Measurements from ENCODE around the gene ADAMTS13. TPM values are rescaled to one million over a fixed set of nuclear protein-coding genes. Genes with fewer than 3 reads are reported as not detected.

ADAMTS13 gene
- total RNA-seq, 1 donor from 2014 or later = 2.4 TPM

- no peak for DNase-seq (ENCODE audit: low spot score)
- H4K20me1 ChIP-seq (ENCODE audit: low read depth) = peaks cover 13% of the 10 kb centered on the region
- H3K9me3 Mint-ChIP-seq = no peaks in the 10 kb centered on the region
- no peaks in the 10 kb centered on the region for H3K9me3 ChIP-seq (ENCODE audit: low read depth)
- peak overlapping the region; percentile 20 for H3K9ac ChIP-seq
- TF ChIP-seq EZH2 (IDR thresholded peaks at IDR 0.05) = no peak
- H3K4me3 Mint-ChIP-seq = peak overlapping the region; percentile 43
- no peaks in the 10 kb centered on the region for H3K4me1 Mint-ChIP-seq
- no peak overlapping the region for H3K4me3 ChIP-seq
- no peaks in the 10 kb centered on the region for H3K4me1 ChIP-seq
- no peak overlapping the region for H2AFZ ChIP-seq (replicated peaks)
- H3F3A ChIP-seq (ENCODE audit: low read depth) = peaks cover 3% of the 10 kb centered on the region
- peak overlapping the region; percentile 89 for H3K27ac Mint-ChIP-seq
- H3K79me2 ChIP-seq (ENCODE audit: low read depth) = no peaks in the 10 kb centered on the region
- no peak overlapping the region for H3K27ac ChIP-seq
- peaks cover 6% of the 10 kb centered on the region for H3K27me3 Mint-ChIP-seq (ENCODE audit: insufficient read depth, low read depth)
- peaks cover 2% of the 10 kb centered on the region for H3K36me3 Mint-ChIP-seq
- H3K27me3 ChIP-seq = no peaks in the 10 kb centered on the region
- no peak overlapping the region for H3K4me2 ChIP-seq
- no peaks in the 10 kb centered on the region for H3K36me3 ChIP-seq
Measured at GRCh38 chr9:133470427-133470924, 48.3 kb downstream of the ADAMTS13 start.

DNA sequence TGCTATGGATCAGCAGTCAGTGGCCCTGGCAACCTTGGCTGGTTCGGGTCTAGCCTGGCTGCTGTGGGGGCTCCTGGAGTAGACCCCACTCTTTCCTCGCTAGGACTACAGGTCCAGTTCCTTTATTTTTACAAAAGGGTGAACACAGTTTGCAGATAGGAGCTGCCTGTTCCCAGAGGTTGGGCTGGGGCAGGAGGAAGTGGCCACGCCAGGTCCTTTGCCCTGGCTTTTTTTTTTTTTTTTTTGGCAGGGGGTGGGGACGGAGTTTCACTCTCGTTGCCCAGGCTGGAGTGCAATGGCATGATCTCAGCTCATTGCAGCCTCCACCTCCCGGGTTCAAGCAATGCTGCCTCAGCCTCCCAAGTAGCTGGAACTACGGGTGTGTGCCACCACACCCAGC, 48.8 kb downstream of the ADAMTS13 start:
- Histone ChIP-seq H3K9ac (no peak overlapping the region), H3K27me3 (no peaks in the 10 kb centered on the region), H3K36me3 (no peaks in the 10 kb centered on the region), H4K20me1 (ENCODE audit: low read depth) (peaks cover 13% of the 10 kb centered on the region), H3K4me2 (no peak overlapping the region), H3K9me3 (ENCODE audit: low read depth) (no peaks in the 10 kb centered on the region), H3K27ac (no peak overlapping the region), H2AFZ (replicated peaks) (no peak overlapping the region), H3K79me2 (ENCODE audit: low read depth) (no peaks in the 10 kb centered on the region), H3K4me3 (no peak overlapping the region), H3K4me1 (no peaks in the 10 kb centered on the region), H3F3A (ENCODE audit: low read depth) (peaks cover 3% of the 10 kb centered on the region)
- Mint-ChIP-seq H3K4me3 (no peak overlapping the region), H3K27ac (no peak overlapping the region), H3K27me3 (ENCODE audit: insufficient read depth, low read depth) (peaks cover 8% of the 10 kb centered on the region), H3K9me3 (no peaks in the 10 kb centered on the region), H3K4me1 (no peaks in the 10 kb centered on the region), H3K36me3 (no peaks in the 10 kb centered on the region)
- DNase-seq (ENCODE audit: low spot score) = no peak
- TF ChIP-seq EZH2 (IDR thresholded peaks at IDR 0.05) = no peak
- TF ChIP-seq, protein P1, sequence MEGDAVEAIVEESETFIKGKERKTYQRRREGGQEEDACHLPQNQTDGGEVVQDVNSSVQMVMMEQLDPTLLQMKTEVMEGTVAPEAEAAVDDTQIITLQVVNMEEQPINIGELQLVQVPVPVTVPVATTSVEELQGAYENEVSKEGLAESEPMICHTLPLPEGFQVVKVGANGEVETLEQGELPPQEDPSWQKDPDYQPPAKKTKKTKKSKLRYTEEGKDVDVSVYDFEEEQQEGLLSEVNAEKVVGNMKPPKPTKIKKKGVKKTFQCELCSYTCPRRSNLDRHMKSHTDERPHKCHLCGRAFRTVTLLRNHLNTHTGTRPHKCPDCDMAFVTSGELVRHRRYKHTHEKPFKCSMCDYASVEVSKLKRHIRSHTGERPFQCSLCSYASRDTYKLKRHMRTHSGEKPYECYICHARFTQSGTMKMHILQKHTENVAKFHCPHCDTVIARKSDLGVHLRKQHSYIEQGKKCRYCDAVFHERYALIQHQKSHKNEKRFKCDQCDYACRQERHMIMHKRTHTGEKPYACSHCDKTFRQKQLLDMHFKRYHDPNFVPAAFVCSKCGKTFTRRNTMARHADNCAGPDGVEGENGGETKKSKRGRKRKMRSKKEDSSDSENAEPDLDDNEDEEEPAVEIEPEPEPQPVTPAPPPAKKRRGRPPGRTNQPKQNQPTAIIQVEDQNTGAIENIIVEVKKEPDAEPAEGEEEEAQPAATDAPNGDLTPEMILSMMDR (IDR thresholded peaks at IDR 0.05) = no peak
- no peak for TF ChIP-seq EZH2phosphoT487 (IDR thresholded peaks at IDR 0.05)

GRCh38 chr9:133471551-133472276, 49.5 kb downstream of the ADAMTS13 start:
- H3K9ac ChIP-seq = no peak overlapping the region
- peaks cover 8% of the 10 kb centered on the region for H3K27me3 Mint-ChIP-seq (ENCODE audit: insufficient read depth, low read depth)
- no peaks in the 10 kb centered on the region for H3K4me1 ChIP-seq
- H3K27me3 ChIP-seq = no peaks in the 10 kb centered on the region
- H3K9me3 ChIP-seq (ENCODE audit: low read depth) = no peaks in the 10 kb centered on the region
- no peaks in the 10 kb centered on the region for H3K36me3 ChIP-seq
- no peaks in the 10 kb centered on the region for H3K36me3 Mint-ChIP-seq
- H3K27ac Mint-ChIP-seq = peak overlapping the region; percentile 91
- no peak overlapping the region for H2AFZ ChIP-seq (replicated peaks)
- TF ChIP-seq, protein P1 (IDR thresholded peaks at IDR 0.05) = no peak
- TF ChIP-seq EZH2phosphoT487 (IDR thresholded peaks at IDR 0.05) = no peak
- H3K4me2 ChIP-seq = no peak overlapping the region
- peaks cover 3% of the 10 kb centered on the region for H3F3A ChIP-seq (ENCODE audit: low read depth)
- no peak overlapping the region for H3K4me3 Mint-ChIP-seq
- H3K4me1 Mint-ChIP-seq = no peaks in the 10 kb centered on the region
- H3K27ac ChIP-seq = no peak overlapping the region
- no peaks in the 10 kb centered on the region for H3K79me2 ChIP-seq (ENCODE audit: low read depth)
- H3K4me3 ChIP-seq = no peak overlapping the region
- H4K20me1 ChIP-seq (ENCODE audit: low read depth) = peaks cover 13% of the 10 kb centered on the region
- no peak for DNase-seq (ENCODE audit: low spot score)
- no peaks in the 10 kb centered on the region for H3K9me3 Mint-ChIP-seq

DNA sequence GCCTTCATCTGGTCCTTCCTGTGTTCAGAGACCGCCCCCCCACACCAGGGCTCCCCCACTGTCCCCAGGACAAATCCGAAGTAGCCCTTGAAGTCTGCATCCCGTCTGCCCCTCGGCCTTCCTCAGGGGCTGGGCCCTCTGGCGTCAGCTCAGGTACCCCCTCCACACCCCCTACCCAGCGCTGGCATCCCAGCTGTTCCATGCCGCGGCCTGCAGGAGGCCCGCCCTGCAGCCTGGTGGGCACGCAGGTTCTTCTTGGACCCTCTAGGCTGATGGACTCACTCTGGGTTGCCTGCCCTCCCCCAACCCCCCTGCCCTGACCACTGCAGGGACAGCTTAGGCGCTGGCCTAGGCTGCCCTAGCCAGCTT, 50.1 kb downstream of the ADAMTS13 start:
- Histone ChIP-seq H3K4me1 (no peaks in the 10 kb centered on the region), H4K20me1 (ENCODE audit: low read depth) (peaks cover 8% of the 10 kb centered on the region), H3K4me3 (no peak overlapping the region), H3K4me2 (no peak overlapping the region), H3F3A (ENCODE audit: low read depth) (peaks cover 3% of the 10 kb centered on the region), H3K27me3 (no peaks in the 10 kb centered on the region), H3K36me3 (no peaks in the 10 kb centered on the region), H3K79me2 (ENCODE audit: low read depth) (no peaks in the 10 kb centered on the region), H3K9me3 (ENCODE audit: low read depth) (no peaks in the 10 kb centered on the region), H3K9ac (no peak overlapping the region), H2AFZ (replicated peaks) (no peak overlapping the region), H3K27ac (no peak overlapping the region)
- TF ChIP-seq EZH2phosphoT487 (IDR thresholded peaks at IDR 0.05) = no peak
- TF ChIP-seq, protein P1 (IDR thresholded peaks at IDR 0.05) = no peak
- no peak for TF ChIP-seq EZH2 (IDR thresholded peaks at IDR 0.05)
- Mint-ChIP-seq H3K27ac (no peak overlapping the region), H3K9me3 (no peaks in the 10 kb centered on the region), H3K4me1 (no peaks in the 10 kb centered on the region), H3K4me3 (no peak overlapping the region), H3K27me3 (ENCODE audit: insufficient read depth, low read depth) (peaks cover 8% of the 10 kb centered on the region), H3K36me3 (no peaks in the 10 kb centered on the region)
- no peak for DNase-seq (ENCODE audit: low spot score)
